Astrocyte (in vitro differentiated cells and primary cell): ENCODE data around the gene CCND2. TPM values are rescaled to one million over a fixed set of nuclear protein-coding genes. Genes with fewer than 3 reads are reported as not detected.

Source experiments
- DNase-seq: peaks from one replicate; pipeline ENCODE4 v3.0.0-alpha.2; 2010; ENCODE audit warnings: low read depth
- FAIRE-seq: peaks from 2 replicates; lab custom pipeline; 2011; peaks lifted over from hg19 to GRCh38; lab: Jason Lieb, UNC
- H2AFZ ChIP-seq: 2 replicates; pipeline ENCODE4 v1.6.0; 2012; ENCODE audit warnings: low read depth, low read length, inconsistent platforms
- H3K27ac ChIP-seq: 2 replicates; pipeline ENCODE4 v1.5.1; 2011; ENCODE audit warnings: low read depth, low read length, inconsistent platforms
- H3K27me3 ChIP-seq: 2 replicates; pipeline ENCODE4 v1.6.0; 2011; ENCODE audit warnings: low read length, inconsistent platforms; ENCODE audit not compliant: insufficient read depth
- H3K36me3 ChIP-seq: 2 replicates; pipeline ENCODE4 v1.5.1; 2011; ENCODE audit warnings: low read length, inconsistent platforms; ENCODE audit not compliant: insufficient read depth
- H3K4me1 ChIP-seq: 2 replicates; pipeline ENCODE4 v1.5.1; 2011; ENCODE audit warnings: low read length, inconsistent platforms; ENCODE audit not compliant: insufficient read depth
- H3K4me2 ChIP-seq: 2 replicates; pipeline ENCODE4 v1.6.0; 2012; ENCODE audit warnings: low read length, inconsistent platforms
- H3K4me3 ChIP-seq: 2 replicates; pipeline ENCODE4 v1.5.1; 2011; ENCODE audit warnings: low read depth, mild to moderate bottlenecking, low read length, inconsistent platforms; ENCODE audit not compliant: insufficient read depth
- H3K79me2 ChIP-seq: 2 replicates; pipeline ENCODE4 v1.6.0; 2012; ENCODE audit warnings: mild to moderate bottlenecking, low read length, inconsistent platforms; ENCODE audit not compliant: insufficient read depth
- H3K9ac ChIP-seq: 2 replicates; pipeline ENCODE4 v1.6.0; 2012; ENCODE audit warnings: mild to moderate bottlenecking, low read length, inconsistent platforms
- H3K9me3 ChIP-seq: 2 replicates; pipeline ENCODE4 v1.5.1; 2012; ENCODE audit warnings: low read depth, mild to moderate bottlenecking, low read length, inconsistent platforms; ENCODE audit not compliant: insufficient read depth
- H4K20me1 ChIP-seq: 2 replicates; pipeline ENCODE4 v1.6.0; 2012; ENCODE audit warnings: low read length, inconsistent platforms; ENCODE audit not compliant: insufficient read depth
- H3K27ac Mint-ChIP-seq: one replicate; pipeline ENCODE4 v1.8.0; 2021; ENCODE audit warnings: mild to moderate bottlenecking, mixed read lengths; ENCODE audit not compliant: unreplicated experiment
- H3K27me3 Mint-ChIP-seq: one replicate; pipeline ENCODE4 v1.8.0; 2021; ENCODE audit warnings: low read depth, mixed read lengths; ENCODE audit not compliant: unreplicated experiment
- H3K36me3 Mint-ChIP-seq: one replicate; pipeline ENCODE4 v1.8.0; 2021; ENCODE audit warnings: low read depth, mixed read lengths; ENCODE audit not compliant: unreplicated experiment
- H3K4me1 Mint-ChIP-seq: one replicate; pipeline ENCODE4 v1.8.0; 2021; ENCODE audit warnings: low read depth, mixed read lengths; ENCODE audit not compliant: unreplicated experiment
- H3K4me3 Mint-ChIP-seq: one replicate; pipeline ENCODE4 v1.8.0; 2021; ENCODE audit warnings: mild to moderate bottlenecking, moderate library complexity, mixed read lengths; ENCODE audit not compliant: unreplicated experiment
- H3K9me3 Mint-ChIP-seq: one replicate; pipeline ENCODE4 v1.8.0; 2021; ENCODE audit warnings: mild to moderate bottlenecking, mixed read lengths; ENCODE audit not compliant: unreplicated experiment
- CTCF ChIP-seq: IDR thresholded peaks from 2 replicates; pipeline ENCODE4 v1.5.1; 2011; ENCODE audit warnings: low read depth, mild to moderate bottlenecking, inconsistent platforms, low read length, moderate library complexity; ENCODE audit not compliant: insufficient read depth
- EZH2 ChIP-seq: IDR thresholded peaks from 2 replicates; pipeline ENCODE4 v1.6.1; 2012; ENCODE audit warnings: mild to moderate bottlenecking, low read length, inconsistent platforms; ENCODE audit not compliant: insufficient read depth
- total RNA-seq: library from RNA; stranded (reverse); gene quantifications from 2 replicates; pipeline ENCODE4 v1.2.1, GENCODE V29; 2021

The CCND2 gene
- total RNA-seq, 1 donor from 2014 or later = 726 TPM

GRCh38 chr12:4308334-4308950 lies 34.9 kb downstream of the CCND2 start:
- H3K4me3 Mint-ChIP-seq = no peak overlapping the region
- no peak for TF ChIP-seq EZH2
- no peak for TF ChIP-seq CTCF
- H3K9me3 Mint-ChIP-seq = no peaks in the 10 kb centered on the region
- no peaks in the 10 kb centered on the region for H3K27me3 Mint-ChIP-seq
- no peaks in the 10 kb centered on the region for H3K36me3 ChIP-seq
- peaks cover 6% of the 10 kb centered on the region for H3K27me3 ChIP-seq
- H3K36me3 Mint-ChIP-seq = peaks cover 10% of the 10 kb centered on the region
- H3K4me1 Mint-ChIP-seq = peaks cover 26% of the 10 kb centered on the region
- H4K20me1 ChIP-seq = no peaks in the 10 kb centered on the region
- peak overlapping the region; percentile 70 for H2AFZ ChIP-seq
- FAIRE-seq (no peak), DNase-seq (no peak)
- H3K4me3 ChIP-seq = no peak overlapping the region
- peaks cover 2% of the 10 kb centered on the region for H3K4me1 ChIP-seq
- H3K9ac ChIP-seq = no peak overlapping the region
- no peaks in the 10 kb centered on the region for H3K9me3 ChIP-seq
- no peaks in the 10 kb centered on the region for H3K79me2 ChIP-seq
- H3K27ac Mint-ChIP-seq = no peak overlapping the region
- no peak overlapping the region for H3K27ac ChIP-seq
- peak overlapping the region; percentile 82 for H3K4me2 ChIP-seq

GRCh38 chr12:4311776-4312175 lies 38.2 kb downstream of the CCND2 start:
- H2AFZ ChIP-seq = no peak overlapping the region
- H3K27me3 Mint-ChIP-seq = no peaks in the 10 kb centered on the region
- no peaks in the 10 kb centered on the region for H3K79me2 ChIP-seq
- no peak overlapping the region for H3K9ac ChIP-seq
- H3K4me3 Mint-ChIP-seq = no peak overlapping the region
- peaks cover 2% of the 10 kb centered on the region for H3K9me3 Mint-ChIP-seq
- TF ChIP-seq EZH2 (no peak), CTCF (no peak)
- FAIRE-seq (no peak), DNase-seq (no peak)
- no peaks in the 10 kb centered on the region for H4K20me1 ChIP-seq
- H3K27ac Mint-ChIP-seq = peak overlapping the region; percentile 18
- H3K36me3 Mint-ChIP-seq = peaks cover 5% of the 10 kb centered on the region
- no peaks in the 10 kb centered on the region for H3K36me3 ChIP-seq
- peaks cover 15% of the 10 kb centered on the region for H3K4me1 Mint-ChIP-seq
- no peak overlapping the region for H3K4me2 ChIP-seq
- H3K4me3 ChIP-seq = no peak overlapping the region
- H3K27me3 ChIP-seq = peaks cover 6% of the 10 kb centered on the region
- peaks cover 2% of the 10 kb centered on the region for H3K4me1 ChIP-seq
- H3K27ac ChIP-seq = no peak overlapping the region
- no peaks in the 10 kb centered on the region for H3K9me3 ChIP-seq

GRCh38 chr12:4312251-4312650 lies 38.7 kb downstream of the CCND2 start:
- Histone ChIP-seq H3K27ac (no peak overlapping the region), H3K9me3 (no peaks in the 10 kb centered on the region), H3K79me2 (no peaks in the 10 kb centered on the region), H4K20me1 (no peaks in the 10 kb centered on the region), H2AFZ (no peak overlapping the region), H3K4me3 (no peak overlapping the region), H3K4me1 (peaks cover 2% of the 10 kb centered on the region), H3K4me2 (no peak overlapping the region), H3K36me3 (no peaks in the 10 kb centered on the region), H3K9ac (no peak overlapping the region), H3K27me3 (peaks cover 3% of the 10 kb centered on the region)
- Mint-ChIP-seq H3K27ac (no peak overlapping the region), H3K9me3 (peaks cover 2% of the 10 kb centered on the region), H3K36me3 (peaks cover 5% of the 10 kb centered on the region), H3K27me3 (no peaks in the 10 kb centered on the region), H3K4me3 (no peak overlapping the region), H3K4me1 (peaks cover 11% of the 10 kb centered on the region)
- DNase-seq = no peak
- TF ChIP-seq EZH2 (no peak), CTCF (no peak)
- no peak for FAIRE-seq
